H9 (cell line): Measurements from ENCODE around the gene SOX15. TPM values are rescaled to one million over a fixed set of nuclear protein-coding genes. Genes with fewer than 3 reads are reported as not detected.

Source experiments
- DNase-seq: peaks from one replicate; pipeline ENCODE4 v3.0.0-alpha.2; 2017
- H2AFZ ChIP-seq: one replicate; pipeline ENCODE4 v1.6.1; 2013; ENCODE audit warnings: mild to moderate bottlenecking, low read length, control low read depth, moderate library complexity
- H2AK5ac ChIP-seq: 2 replicates; pipeline ENCODE4 v1.6.1; 2013; ENCODE audit warnings: low read length, control low read depth, mixed read lengths; ENCODE audit not compliant: insufficient read length
- H2BK120ac ChIP-seq: one replicate; pipeline ENCODE4 v1.6.1; 2013; ENCODE audit warnings: low read depth, mild to moderate bottlenecking, low read length, control low read depth, inconsistent platforms; ENCODE audit not compliant: poor library complexity, severe bottlenecking
- H2BK12ac ChIP-seq: 2 replicates; pipeline ENCODE4 v1.6.1; 2013; ENCODE audit warnings: low read length, control low read depth, mixed read lengths, low read depth; ENCODE audit not compliant: insufficient read length
- H2BK15ac ChIP-seq: 2 replicates; pipeline ENCODE4 v1.6.1; 2013; ENCODE audit warnings: low read depth, low read length, control low read depth
- H2BK20ac ChIP-seq: one replicate; pipeline ENCODE4 v1.6.1; 2013; ENCODE audit warnings: low read depth, mild to moderate bottlenecking, low read length, control low read depth, inconsistent platforms; ENCODE audit not compliant: poor library complexity, severe bottlenecking
- H2BK5ac ChIP-seq: 2 replicates; pipeline ENCODE4 v1.6.1; 2013; ENCODE audit warnings: low read length, control low read depth, mixed read lengths; ENCODE audit not compliant: insufficient read length
- H3K14ac ChIP-seq: 2 replicates; pipeline ENCODE4 v1.6.1; 2013; ENCODE audit warnings: low read length, control low read depth; ENCODE audit not compliant: insufficient read depth
- H3K18ac ChIP-seq: 2 replicates; pipeline ENCODE4 v1.6.1; 2013; ENCODE audit warnings: low read depth, mild to moderate bottlenecking, mixed read lengths, low read length, control low read depth; ENCODE audit not compliant: insufficient read length
- H3K23ac ChIP-seq: 2 replicates; pipeline ENCODE4 v1.6.1; 2013; ENCODE audit warnings: low read length, control low read depth, mixed read lengths, low read depth; ENCODE audit not compliant: insufficient read length
- H3K23me2 ChIP-seq: 2 replicates; pipeline ENCODE4 v1.6.1; 2013; ENCODE audit warnings: low read depth, mild to moderate bottlenecking, mixed read lengths, low read length, control low read depth; ENCODE audit not compliant: insufficient read length, poor library complexity, severe bottlenecking
- H3K27ac ChIP-seq: 2 replicates; pipeline ENCODE4 v1.5.1; 2013; ENCODE audit warnings: low read length, control low read depth, mixed read lengths, low read depth; ENCODE audit not compliant: insufficient read length
- H3K27me3 ChIP-seq: 2 replicates; pipeline ENCODE4 v1.6.1; 2013; ENCODE audit warnings: low read length, control low read depth, inconsistent platforms; ENCODE audit not compliant: insufficient read depth
- H3K4ac ChIP-seq: 2 replicates; pipeline ENCODE4 v1.6.1; 2013; ENCODE audit warnings: low read depth, mild to moderate bottlenecking, control low read depth, inconsistent platforms, low read length, moderate library complexity
- H3K4me1 ChIP-seq: 2 replicates; pipeline ENCODE4 v1.6.1; 2013; ENCODE audit warnings: low read length, control low read depth, inconsistent platforms; ENCODE audit not compliant: insufficient read depth
- H3K4me2 ChIP-seq: 2 replicates; pipeline ENCODE4 v1.6.1; 2013; ENCODE audit warnings: low read length, control low read depth, mixed read lengths; ENCODE audit not compliant: insufficient read length, insufficient read depth
- H3K56ac ChIP-seq: 2 replicates; pipeline ENCODE4 v1.6.1; 2013; ENCODE audit warnings: low read depth, mild to moderate bottlenecking, mixed read lengths, low read length, control low read depth; ENCODE audit not compliant: insufficient read length
- H3K79me1 ChIP-seq: 2 replicates; pipeline ENCODE4 v1.6.1; 2013; ENCODE audit warnings: low read depth, mild to moderate bottlenecking, moderate library complexity, low read length, control low read depth, inconsistent platforms; ENCODE audit not compliant: insufficient read depth, poor library complexity, severe bottlenecking
- H3K79me2 ChIP-seq: 2 replicates; pipeline ENCODE4 v1.6.1; 2013; ENCODE audit warnings: low read length, control low read depth, inconsistent platforms; ENCODE audit not compliant: insufficient read depth
- H3K9ac ChIP-seq: 2 replicates; pipeline ENCODE4 v1.6.1; 2013; ENCODE audit warnings: low read length, control low read depth, mixed read lengths; ENCODE audit not compliant: insufficient read length; ENCODE audit errors: extremely low read depth
- H3K9me3 ChIP-seq: one replicate; pipeline ENCODE4 v1.6.1; 2013; ENCODE audit warnings: low read depth, low read length, inconsistent platforms; ENCODE audit not compliant: control insufficient read depth
- H3T11ph ChIP-seq: one replicate; pipeline ENCODE4 v1.6.1; 2013; ENCODE audit warnings: mild to moderate bottlenecking, low read length, control low read depth, inconsistent platforms
- H4K20me1 ChIP-seq: one replicate; pipeline ENCODE4 v1.6.1; 2013; ENCODE audit not compliant: control insufficient read depth, insufficient read length, insufficient read depth
- H4K5ac ChIP-seq: 2 replicates; pipeline ENCODE4 v1.6.1; 2013; ENCODE audit warnings: low read depth, mild to moderate bottlenecking, mixed read lengths, low read length, control low read depth; ENCODE audit not compliant: insufficient read length
- H4K8ac ChIP-seq: replicated peaks from 2 replicates; pipeline ENCODE4 v1.6.1; 2013; ENCODE audit warnings: low read length, control low read depth, mixed read lengths, low read depth; ENCODE audit not compliant: insufficient read length
- H4K91ac ChIP-seq: 2 replicates; pipeline ENCODE4 v1.6.1; 2013; ENCODE audit warnings: low read depth, mild to moderate bottlenecking, moderate library complexity, mixed read lengths, low read length, control low read depth; ENCODE audit not compliant: insufficient read length
- H3K27ac Mint-ChIP-seq, 3 experiments: 2 replicates in 2 of 3; 3 replicates in 1 of 3; pipeline ENCODE4 v1.8.0; 2020 to 2021; ENCODE audit warnings: mixed read lengths in 3 of 3, mild to moderate bottlenecking in 1 of 3, moderate library complexity in 1 of 3
- H3K27me3 Mint-ChIP-seq: 2 replicates; pipeline ENCODE4 v1.8.0; 2021; ENCODE audit warnings: low read depth, mild to moderate bottlenecking, moderate library complexity, mixed read lengths
- H3K36me3 Mint-ChIP-seq, 3 experiments: 2 replicates in 2 of 3; 3 replicates in 1 of 3; pipeline ENCODE4 v1.8.0; 2020 to 2021; ENCODE audit warnings: low read depth in 3 of 3, mixed read lengths in 3 of 3; ENCODE audit not compliant: insufficient read depth in 1 of 3
- H3K4me1 Mint-ChIP-seq, 2 experiments: 2 replicates each; pipeline ENCODE4 v1.8.0; 2020; ENCODE audit warnings: mixed read lengths in 2 of 2
- H3K4me3 Mint-ChIP-seq, 2 experiments: 2 replicates in 1 of 2; 3 replicates in 1 of 2; pipeline ENCODE4 v1.8.0; 2020 to 2021; ENCODE audit warnings: mild to moderate bottlenecking in 2 of 2, mixed read lengths in 2 of 2, moderate library complexity in 1 of 2
- H3K9me3 Mint-ChIP-seq, 2 experiments: 2 replicates in 1 of 2; 3 replicates in 1 of 2; pipeline ENCODE4 v1.8.0; 2020; ENCODE audit warnings: mild to moderate bottlenecking in 2 of 2, mixed read lengths in 2 of 2, moderate library complexity in 1 of 2
- CTCF ChIP-seq: fragments of 200-600 bp; sonication (generic); conservative IDR thresholded peaks from 3 replicates; pipeline ENCODE4 v1.8.0; 2021; ENCODE audit warnings: antibody characterized with exemption, mild to moderate bottlenecking
- WGBS: extraction: QIAGEN DNeasy Blood & Tissue Kit; methylation state at CpG from one replicate; pipeline ENCODE4 v1.1.7; 2013; ENCODE audit warnings: missing lambda C conversion rate, low lambda C conversion rate, mixed read lengths; ENCODE audit not compliant: insufficient read length; ENCODE audit errors: extremely low coverage; 5-methylcytosine and 5-hydroxymethylcytosine counted together
- total RNA-seq: library from RNA; stranded (reverse); gene quantifications from 2 replicates; pipeline ENCODE4 v1.2.1, GENCODE V29; 2021

The SOX15 gene
- total RNA-seq, 1 experiment from 2014 or later, result 7.7 TPM

GRCh38 chr17:7575959-7576358 lies 13.9 kb downstream of the SOX15 start:
- Histone ChIP-seq H3T11ph (no peak overlapping the region), H3K18ac (no peak overlapping the region), H2BK5ac (no peak overlapping the region), H3K4me2 (no peak overlapping the region), H2AFZ (no peak overlapping the region), H4K5ac (no peak overlapping the region), H4K20me1 (no peaks in the 10 kb centered on the region), H3K9me3 (no peaks in the 10 kb centered on the region), H4K8ac (no peak overlapping the region), H3K79me2 (peaks cover 21% of the 10 kb centered on the region; the same call in 1 of the 2 replicates), H2BK12ac (no peak overlapping the region), H3K27ac (no peak overlapping the region), H2BK120ac (no peak overlapping the region), H2BK20ac (no peak overlapping the region), H3K14ac (no peak overlapping the region), H2AK5ac (no peak overlapping the region), H3K23me2 (peaks cover 5% of the 10 kb centered on the region), H2BK15ac (no peak overlapping the region), H3K79me1 (peaks cover 2% of the 10 kb centered on the region), H3K56ac (no peak overlapping the region), H4K91ac (no peak overlapping the region), H3K4ac (no peak overlapping the region), H3K4me1 (peaks cover 4% of the 10 kb centered on the region; the same call in 1 of the 2 replicates), H3K23ac (no peak overlapping the region), H3K27me3 (no peaks in the 10 kb centered on the region), H3K9ac (no peak overlapping the region)
- peaks cover 3 to 7% of the 10 kb centered on the region in 2 experiments; a peak in 3 of 5 replicates for H3K9me3 Mint-ChIP-seq
- DNase-seq, result no peak
- H3K4me1 Mint-ChIP-seq, result peaks cover 51 to 53% of the 10 kb centered on the region in 2 experiments
- peak overlapping the region in 2 of 3 experiments; percentile 44 to 96; a peak in 3 of 7 replicates for H3K27ac Mint-ChIP-seq
- no peak for TF ChIP-seq CTCF
- no CpG with 5 or more reads among the region's 7 CpGs for WGBS
- H3K27me3 Mint-ChIP-seq, result peaks cover 10% of the 10 kb centered on the region
- peaks cover 56 to 85% (median 69%) of the 10 kb centered on the region in 3 experiments for H3K36me3 Mint-ChIP-seq
- H3K4me3 Mint-ChIP-seq, result peak overlapping the region; percentile 98; a peak in 4 of 5 replicates
